Spleen (tissue), 7 donors: ENCODE measurements around the gene FRRS1.

ENCODE experiments used
- POLR2AphosphoS5 ChIP-seq, 3 donors: sonication (generic); formaldehyde crosslinking; IDR thresholded peaks; one replicate each; pipeline ENCODE4 v1.5.1; 2017; ENCODE audit warnings: antibody characterized with exemption in 3 of 3
- TF ChIP-seq, protein P1 (sequence below), 11 experiments: fragments of 200-600 bp in 7 of 11; fragments of 450-650 bp in 4 of 11; sonication (generic) in 4 of 11; IDR thresholded peaks in 8 of 11; conservative IDR thresholded peaks in 3 of 11; 1 replicate in 7 of 11; 2 replicates in 4 of 11; pipeline versions ENCODE4 v1.4.0 to v1.8.0; 2016 to 2021; ENCODE audit warnings: antibody characterized with exemption in 11 of 11, inconsistent platforms in 4 of 11, mild to moderate bottlenecking in 1 of 11
- donor health status: DM: no; HTN: no; CAD: no; lungs with moderate emphysema.
- donor health status: DM: no; HTN: no; CAD: no.
- donor health status: DM: no; HTN: no; CAD: no.

DNA sequence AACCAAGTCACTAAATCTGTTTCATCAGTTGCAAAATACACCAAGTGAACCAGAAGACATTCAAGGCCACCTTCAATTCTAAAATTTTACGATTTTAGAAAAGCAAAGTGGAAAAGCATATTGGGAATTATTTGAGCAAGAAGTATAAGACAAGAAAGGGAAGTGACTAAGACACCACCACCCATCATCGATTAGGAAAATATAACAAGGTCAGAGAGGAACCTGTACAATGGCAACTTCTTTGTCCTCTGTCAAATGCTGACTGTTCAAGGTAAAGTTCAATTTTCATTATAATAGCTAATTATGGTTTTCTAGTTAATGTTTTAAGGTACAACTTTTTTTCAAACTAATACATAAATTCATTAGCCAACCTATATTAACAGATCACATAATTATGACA, 10.8 kb downstream of the FRRS1 start:
- TF ChIP-seq, protein P1, sequence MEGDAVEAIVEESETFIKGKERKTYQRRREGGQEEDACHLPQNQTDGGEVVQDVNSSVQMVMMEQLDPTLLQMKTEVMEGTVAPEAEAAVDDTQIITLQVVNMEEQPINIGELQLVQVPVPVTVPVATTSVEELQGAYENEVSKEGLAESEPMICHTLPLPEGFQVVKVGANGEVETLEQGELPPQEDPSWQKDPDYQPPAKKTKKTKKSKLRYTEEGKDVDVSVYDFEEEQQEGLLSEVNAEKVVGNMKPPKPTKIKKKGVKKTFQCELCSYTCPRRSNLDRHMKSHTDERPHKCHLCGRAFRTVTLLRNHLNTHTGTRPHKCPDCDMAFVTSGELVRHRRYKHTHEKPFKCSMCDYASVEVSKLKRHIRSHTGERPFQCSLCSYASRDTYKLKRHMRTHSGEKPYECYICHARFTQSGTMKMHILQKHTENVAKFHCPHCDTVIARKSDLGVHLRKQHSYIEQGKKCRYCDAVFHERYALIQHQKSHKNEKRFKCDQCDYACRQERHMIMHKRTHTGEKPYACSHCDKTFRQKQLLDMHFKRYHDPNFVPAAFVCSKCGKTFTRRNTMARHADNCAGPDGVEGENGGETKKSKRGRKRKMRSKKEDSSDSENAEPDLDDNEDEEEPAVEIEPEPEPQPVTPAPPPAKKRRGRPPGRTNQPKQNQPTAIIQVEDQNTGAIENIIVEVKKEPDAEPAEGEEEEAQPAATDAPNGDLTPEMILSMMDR (IDR thresholded peaks at IDR 0.05 in 8 of 11, conservative IDR thresholded peaks at IDR 0.05 in 3 of 11): no peak
- TF ChIP-seq POLR2AphosphoS5 (IDR thresholded peaks at IDR 0.05): no peak
